Liver (tissue), 9 donors: Measurements from ENCODE around the gene SOX8. TPM values are rescaled to one million over a fixed set of nuclear protein-coding genes. Genes with fewer than 3 reads are reported as not detected.

ENCODE experiments used
- DNase-seq: peaks from one replicate; pipeline ENCODE4 v3.0.0-alpha.2; 2017; ENCODE audit warnings: low spot score
- H3K27ac ChIP-seq, 2 donors: one replicate each; pipeline ENCODE4 v1.7.0; 2013; ENCODE audit warnings: inconsistent platforms in 2 of 2, low read length in 2 of 2, control low read depth in 1 of 2, low read depth in 1 of 2, mild to moderate bottlenecking in 1 of 2
- H3K27me3 ChIP-seq, 4 donors: one replicate each; pipeline versions ENCODE4 v1.6.1 to v1.7.0; 2013; ENCODE audit warnings: low read length in 3 of 4, inconsistent platforms in 1 of 4, mild to moderate bottlenecking in 1 of 4, moderate library complexity in 1 of 4; ENCODE audit not compliant: control insufficient read depth in 4 of 4, insufficient read depth in 4 of 4
- H3K36me3 ChIP-seq, 4 donors: one replicate each; pipeline versions ENCODE4 v1.6.1 to v1.7.0; 2013; ENCODE audit warnings: low read length in 3 of 4, mild to moderate bottlenecking in 3 of 4, low read depth in 1 of 4, moderate library complexity in 1 of 4; ENCODE audit not compliant: control insufficient read depth in 4 of 4, insufficient read depth in 3 of 4
- H3K4me1 ChIP-seq, 4 donors: one replicate each; pipeline versions ENCODE4 v1.6.1 to v1.7.0; 2013; ENCODE audit warnings: low read length in 3 of 4, mild to moderate bottlenecking in 3 of 4, moderate library complexity in 1 of 4; ENCODE audit not compliant: control insufficient read depth in 4 of 4, insufficient read depth in 4 of 4
- H3K4me3 ChIP-seq, 3 donors: one replicate each; pipeline versions ENCODE4 v1.6.1 to v1.7.0; 2013; ENCODE audit warnings: low read length in 3 of 3, control low read depth in 1 of 3, low read depth in 1 of 3, mild to moderate bottlenecking in 1 of 3
- H3K9ac ChIP-seq, 2 donors: one replicate each; pipeline ENCODE4 v1.7.0; 2013; ENCODE audit warnings: low read length in 2 of 2, mild to moderate bottlenecking in 2 of 2, moderate library complexity in 2 of 2, control low read depth in 1 of 2, low read depth in 1 of 2
- H3K9me3 ChIP-seq, 4 donors: one replicate each; pipeline versions ENCODE4 v1.6.1 to v1.7.0; 2013; ENCODE audit warnings: low read length in 3 of 4; ENCODE audit not compliant: control insufficient read depth in 4 of 4
- EGR1 ChIP-seq, 2 donors: IDR thresholded peaks; 2 replicates each; pipeline ENCODE4 v1.6.1; 2016 to 2018; ENCODE audit warnings: antibody characterized with exemption in 2 of 2, low read depth in 2 of 2
- FOXA1 ChIP-seq: IDR thresholded peaks from 2 replicates; pipeline ENCODE4 v1.6.1; 2016; ENCODE audit warnings: antibody characterized with exemption
- FOXA2 ChIP-seq: IDR thresholded peaks from 2 replicates; pipeline ENCODE4 v1.6.1; 2016; ENCODE audit warnings: antibody characterized with exemption
- GABPA ChIP-seq, 2 donors: IDR thresholded peaks in 1 of 2; conservative IDR thresholded peaks in 1 of 2; 2 replicates each; pipeline ENCODE4 v1.6.1; 2016; ENCODE audit warnings: antibody characterized with exemption in 2 of 2, mild to moderate bottlenecking in 1 of 2, moderate library complexity in 1 of 2
- HNF4A ChIP-seq, 2 donors: conservative IDR thresholded peaks; 2 replicates each; pipeline ENCODE4 v1.6.1; 2016; ENCODE audit warnings: antibody characterized with exemption in 2 of 2, mild to moderate bottlenecking in 2 of 2
- HNF4G ChIP-seq: IDR thresholded peaks from 2 replicates; pipeline ENCODE4 v1.6.1; 2016; ENCODE audit warnings: antibody characterized with exemption
- JUND ChIP-seq, 2 donors: IDR thresholded peaks; 2 replicates each; pipeline ENCODE4 v1.6.1; 2016; ENCODE audit warnings: antibody characterized with exemption in 2 of 2
- NR2F2 ChIP-seq: IDR thresholded peaks from 2 replicates; pipeline ENCODE4 v1.6.1; 2016; ENCODE audit warnings: antibody characterized with exemption
- RAD21 ChIP-seq, 2 donors: IDR thresholded peaks; 2 replicates each; pipeline ENCODE4 v1.6.1; 2016; ENCODE audit warnings: antibody characterized with exemption in 2 of 2, mild to moderate bottlenecking in 2 of 2
- RXRA ChIP-seq, 2 donors: IDR thresholded peaks; 2 replicates each; pipeline ENCODE4 v1.6.1; 2017 to 2018; ENCODE audit warnings: antibody characterized with exemption in 2 of 2, mild to moderate bottlenecking in 1 of 2
- SP1 ChIP-seq: IDR thresholded peaks from 2 replicates; pipeline ENCODE4 v1.6.1; 2018; ENCODE audit warnings: antibody characterized with exemption, mild to moderate bottlenecking
- TAF1 ChIP-seq: conservative IDR thresholded peaks from 2 replicates; pipeline ENCODE4 v1.6.1; 2016; ENCODE audit warnings: antibody characterized with exemption, mild to moderate bottlenecking
- YY1 ChIP-seq: IDR thresholded peaks from 2 replicates; pipeline ENCODE4 v1.6.1; 2016; ENCODE audit warnings: antibody characterized with exemption, mild to moderate bottlenecking
- WGBS: extraction: QIAGEN DNeasy Blood & Tissue Kit; methylation state at CpG from one replicate; pipeline ENCODE4 v1.1.7; 2013; 5-methylcytosine and 5-hydroxymethylcytosine counted together
- polyA plus RNA-seq, 2 donors: library from polyadenylated mRNA; stranded (reverse) in 1 of 2; unstranded in 1 of 2; fragments of 200-250 nt in 1 of 2; fragments of >200 nt in 1 of 2; fragmentation: Nextera tagmentation in 1 of 2; extraction: Ambion mirVana in 1 of 2; gene quantifications; one replicate each; pipeline versions ENCODE4 v1.2.1 to v1.2.3, GENCODE V29; 2013 to 2015
- total RNA-seq, 2 donors: library from RNA; depleted of rRNA; stranded (reverse); fragments of >200 nt; gene quantifications; one replicate each; pipeline ENCODE4 v1.2.3, GENCODE V29; 2014
- TF ChIP-seq, protein P1 (sequence below): IDR thresholded peaks from 2 replicates; pipeline ENCODE4 v1.6.1; 2016; ENCODE audit warnings: antibody characterized with exemption
- TF ChIP-seq, protein P2 (sequence below): IDR thresholded peaks from 2 replicates; pipeline ENCODE4 v1.6.1; 2016; ENCODE audit warnings: antibody characterized with exemption
- TF ChIP-seq, protein P3 (sequence below): fragments of 150-350 bp; IDR thresholded peaks from 2 replicates; pipeline ENCODE4 v1.5.1; 2017; ENCODE audit warnings: improper control_type of control experiment, low read depth, low read length; ENCODE audit not compliant: missing input control
- TF ChIP-seq, protein P4 (sequence below): IDR thresholded peaks from 2 replicates; pipeline ENCODE4 v1.6.1; 2016; ENCODE audit warnings: antibody characterized with exemption, mild to moderate bottlenecking
- TF ChIP-seq, protein P5 (sequence below): IDR thresholded peaks from 2 replicates; pipeline ENCODE4 v1.6.1; 2016; ENCODE audit warnings: antibody characterized with exemption
- donor health status: healthy.
- donor health status: healthy.
- donor health status: healthy.
- donor health status: healthy.
- donor health status: healthy.

Gene SOX8
- total and polyA plus RNA-seq, 4 donors = 0.05 to 0.33 (median 0.17) TPM; not detected in 1

DNA sequence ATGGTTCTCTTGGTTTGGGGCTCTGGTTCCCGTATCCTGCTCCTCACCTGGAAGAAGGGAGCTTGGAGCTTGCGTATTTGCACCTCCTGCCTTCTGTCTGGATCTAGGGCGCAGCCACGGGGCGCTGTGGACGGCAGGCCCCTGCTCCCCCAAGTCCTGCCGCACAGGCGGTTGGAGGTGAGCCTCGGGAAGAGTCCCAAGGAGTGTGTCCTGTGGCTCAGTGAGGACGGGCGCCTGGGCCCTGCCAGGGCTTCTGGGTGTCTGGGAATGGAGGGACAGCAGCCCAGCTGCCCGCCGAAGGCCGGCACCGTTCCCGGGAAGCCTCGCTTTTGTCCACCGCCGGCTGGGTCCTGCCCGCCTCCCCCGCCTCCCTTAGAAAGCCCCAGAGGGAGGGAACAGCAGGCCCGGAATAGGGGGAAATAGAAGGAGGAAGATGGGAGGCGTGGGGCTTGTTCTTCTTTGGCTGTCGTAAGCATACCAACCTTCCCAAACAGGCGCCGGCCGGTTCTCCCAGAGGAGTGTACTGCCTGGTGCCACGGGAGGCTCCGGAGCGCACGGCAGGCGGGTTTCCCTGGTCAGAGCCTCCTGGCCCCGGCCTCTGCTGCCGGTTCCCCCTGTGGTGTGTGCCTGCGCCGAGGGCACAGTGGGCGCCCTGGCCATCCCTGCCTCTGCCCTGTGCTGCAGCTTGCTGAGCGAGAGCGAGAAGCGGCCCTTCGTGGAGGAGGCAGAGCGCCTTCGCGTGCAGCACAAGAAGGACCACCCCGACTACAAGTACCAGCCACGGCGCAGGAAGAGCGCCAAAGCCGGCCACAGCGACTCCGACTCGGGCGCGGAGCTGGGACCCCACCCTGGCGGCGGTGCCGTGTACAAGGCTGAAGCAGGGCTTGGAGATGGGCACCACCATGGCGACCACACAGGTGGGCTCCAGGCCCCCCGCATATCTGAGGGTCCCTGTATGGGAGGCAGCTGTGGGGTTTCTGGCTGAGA is 1.8 kb downstream of the SOX8 start:
- peaks cover 3 to 23% (median 9%) of the 10 kb centered on the region in 4 donors for H3K4me1 ChIP-seq
- H3K9ac ChIP-seq = no peak overlapping the region
- H3K4me3 ChIP-seq = no peak overlapping the region
- TF ChIP-seq JUND (IDR thresholded peaks at IDR 0.05) (no peak), YY1 (no peak), SP1 (no peak), HNF4A (conservative IDR thresholded peaks at IDR 0.05) (no peak), TAF1 (no peak), FOXA2 (no peak), EGR1 (IDR thresholded peaks at IDR 0.05; ENCODE audit: low read depth in 2 of 2) (no peak), RAD21 (IDR thresholded peaks at IDR 0.05) (no peak), FOXA1 (no peak), RXRA (IDR thresholded peaks at IDR 0.05) (no peak), HNF4G (no peak), NR2F2 (no peak), GABPA (IDR thresholded peaks at IDR 0.05 in 1 of 2, conservative IDR thresholded peaks at IDR 0.05 in 1 of 2) (no peak)
- TF ChIP-seq, protein P1, sequence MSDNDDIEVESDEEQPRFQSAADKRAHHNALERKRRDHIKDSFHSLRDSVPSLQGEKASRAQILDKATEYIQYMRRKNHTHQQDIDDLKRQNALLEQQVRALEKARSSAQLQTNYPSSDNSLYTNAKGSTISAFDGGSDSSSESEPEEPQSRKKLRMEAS = no peak
- TF ChIP-seq, protein P2, sequence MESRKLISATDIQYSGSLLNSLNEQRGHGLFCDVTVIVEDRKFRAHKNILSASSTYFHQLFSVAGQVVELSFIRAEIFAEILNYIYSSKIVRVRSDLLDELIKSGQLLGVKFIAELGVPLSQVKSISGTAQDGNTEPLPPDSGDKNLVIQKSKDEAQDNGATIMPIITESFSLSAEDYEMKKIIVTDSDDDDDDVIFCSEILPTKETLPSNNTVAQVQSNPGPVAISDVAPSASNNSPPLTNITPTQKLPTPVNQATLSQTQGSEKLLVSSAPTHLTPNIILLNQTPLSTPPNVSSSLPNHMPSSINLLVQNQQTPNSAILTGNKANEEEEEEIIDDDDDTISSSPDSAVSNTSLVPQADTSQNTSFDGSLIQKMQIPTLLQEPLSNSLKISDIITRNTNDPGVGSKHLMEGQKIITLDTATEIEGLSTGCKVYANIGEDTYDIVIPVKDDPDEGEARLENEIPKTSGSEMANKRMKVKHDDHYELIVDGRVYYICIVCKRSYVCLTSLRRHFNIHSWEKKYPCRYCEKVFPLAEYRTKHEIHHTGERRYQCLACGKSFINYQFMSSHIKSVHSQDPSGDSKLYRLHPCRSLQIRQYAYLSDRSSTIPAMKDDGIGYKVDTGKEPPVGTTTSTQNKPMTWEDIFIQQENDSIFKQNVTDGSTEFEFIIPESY = no peak
- TF ChIP-seq, protein P3, sequence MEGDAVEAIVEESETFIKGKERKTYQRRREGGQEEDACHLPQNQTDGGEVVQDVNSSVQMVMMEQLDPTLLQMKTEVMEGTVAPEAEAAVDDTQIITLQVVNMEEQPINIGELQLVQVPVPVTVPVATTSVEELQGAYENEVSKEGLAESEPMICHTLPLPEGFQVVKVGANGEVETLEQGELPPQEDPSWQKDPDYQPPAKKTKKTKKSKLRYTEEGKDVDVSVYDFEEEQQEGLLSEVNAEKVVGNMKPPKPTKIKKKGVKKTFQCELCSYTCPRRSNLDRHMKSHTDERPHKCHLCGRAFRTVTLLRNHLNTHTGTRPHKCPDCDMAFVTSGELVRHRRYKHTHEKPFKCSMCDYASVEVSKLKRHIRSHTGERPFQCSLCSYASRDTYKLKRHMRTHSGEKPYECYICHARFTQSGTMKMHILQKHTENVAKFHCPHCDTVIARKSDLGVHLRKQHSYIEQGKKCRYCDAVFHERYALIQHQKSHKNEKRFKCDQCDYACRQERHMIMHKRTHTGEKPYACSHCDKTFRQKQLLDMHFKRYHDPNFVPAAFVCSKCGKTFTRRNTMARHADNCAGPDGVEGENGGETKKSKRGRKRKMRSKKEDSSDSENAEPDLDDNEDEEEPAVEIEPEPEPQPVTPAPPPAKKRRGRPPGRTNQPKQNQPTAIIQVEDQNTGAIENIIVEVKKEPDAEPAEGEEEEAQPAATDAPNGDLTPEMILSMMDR = no peak
- TF ChIP-seq, protein P4, sequence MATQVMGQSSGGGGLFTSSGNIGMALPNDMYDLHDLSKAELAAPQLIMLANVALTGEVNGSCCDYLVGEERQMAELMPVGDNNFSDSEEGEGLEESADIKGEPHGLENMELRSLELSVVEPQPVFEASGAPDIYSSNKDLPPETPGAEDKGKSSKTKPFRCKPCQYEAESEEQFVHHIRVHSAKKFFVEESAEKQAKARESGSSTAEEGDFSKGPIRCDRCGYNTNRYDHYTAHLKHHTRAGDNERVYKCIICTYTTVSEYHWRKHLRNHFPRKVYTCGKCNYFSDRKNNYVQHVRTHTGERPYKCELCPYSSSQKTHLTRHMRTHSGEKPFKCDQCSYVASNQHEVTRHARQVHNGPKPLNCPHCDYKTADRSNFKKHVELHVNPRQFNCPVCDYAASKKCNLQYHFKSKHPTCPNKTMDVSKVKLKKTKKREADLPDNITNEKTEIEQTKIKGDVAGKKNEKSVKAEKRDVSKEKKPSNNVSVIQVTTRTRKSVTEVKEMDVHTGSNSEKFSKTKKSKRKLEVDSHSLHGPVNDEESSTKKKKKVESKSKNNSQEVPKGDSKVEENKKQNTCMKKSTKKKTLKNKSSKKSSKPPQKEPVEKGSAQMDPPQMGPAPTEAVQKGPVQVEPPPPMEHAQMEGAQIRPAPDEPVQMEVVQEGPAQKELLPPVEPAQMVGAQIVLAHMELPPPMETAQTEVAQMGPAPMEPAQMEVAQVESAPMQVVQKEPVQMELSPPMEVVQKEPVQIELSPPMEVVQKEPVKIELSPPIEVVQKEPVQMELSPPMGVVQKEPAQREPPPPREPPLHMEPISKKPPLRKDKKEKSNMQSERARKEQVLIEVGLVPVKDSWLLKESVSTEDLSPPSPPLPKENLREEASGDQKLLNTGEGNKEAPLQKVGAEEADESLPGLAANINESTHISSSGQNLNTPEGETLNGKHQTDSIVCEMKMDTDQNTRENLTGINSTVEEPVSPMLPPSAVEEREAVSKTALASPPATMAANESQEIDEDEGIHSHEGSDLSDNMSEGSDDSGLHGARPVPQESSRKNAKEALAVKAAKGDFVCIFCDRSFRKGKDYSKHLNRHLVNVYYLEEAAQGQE = no peak
- TF ChIP-seq, protein P5, sequence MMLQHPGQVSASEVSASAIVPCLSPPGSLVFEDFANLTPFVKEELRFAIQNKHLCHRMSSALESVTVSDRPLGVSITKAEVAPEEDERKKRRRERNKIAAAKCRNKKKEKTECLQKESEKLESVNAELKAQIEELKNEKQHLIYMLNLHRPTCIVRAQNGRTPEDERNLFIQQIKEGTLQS = no peak
- no peak for DNase-seq
- H3K9me3 ChIP-seq = no peaks in the 10 kb centered on the region
- H3K27ac ChIP-seq = no peak overlapping the region
- 60% methylated on average over 59 of the region's 59 CpGs for WGBS
- H3K36me3 ChIP-seq = no peaks in the 10 kb centered on the region
- H3K27me3 ChIP-seq = peaks cover 0 to 3% (median 1%) of the 10 kb centered on the region in 4 donors
